Measurements from ENCODE around the gene CEP104.

The CEP104 gene

DNA sequence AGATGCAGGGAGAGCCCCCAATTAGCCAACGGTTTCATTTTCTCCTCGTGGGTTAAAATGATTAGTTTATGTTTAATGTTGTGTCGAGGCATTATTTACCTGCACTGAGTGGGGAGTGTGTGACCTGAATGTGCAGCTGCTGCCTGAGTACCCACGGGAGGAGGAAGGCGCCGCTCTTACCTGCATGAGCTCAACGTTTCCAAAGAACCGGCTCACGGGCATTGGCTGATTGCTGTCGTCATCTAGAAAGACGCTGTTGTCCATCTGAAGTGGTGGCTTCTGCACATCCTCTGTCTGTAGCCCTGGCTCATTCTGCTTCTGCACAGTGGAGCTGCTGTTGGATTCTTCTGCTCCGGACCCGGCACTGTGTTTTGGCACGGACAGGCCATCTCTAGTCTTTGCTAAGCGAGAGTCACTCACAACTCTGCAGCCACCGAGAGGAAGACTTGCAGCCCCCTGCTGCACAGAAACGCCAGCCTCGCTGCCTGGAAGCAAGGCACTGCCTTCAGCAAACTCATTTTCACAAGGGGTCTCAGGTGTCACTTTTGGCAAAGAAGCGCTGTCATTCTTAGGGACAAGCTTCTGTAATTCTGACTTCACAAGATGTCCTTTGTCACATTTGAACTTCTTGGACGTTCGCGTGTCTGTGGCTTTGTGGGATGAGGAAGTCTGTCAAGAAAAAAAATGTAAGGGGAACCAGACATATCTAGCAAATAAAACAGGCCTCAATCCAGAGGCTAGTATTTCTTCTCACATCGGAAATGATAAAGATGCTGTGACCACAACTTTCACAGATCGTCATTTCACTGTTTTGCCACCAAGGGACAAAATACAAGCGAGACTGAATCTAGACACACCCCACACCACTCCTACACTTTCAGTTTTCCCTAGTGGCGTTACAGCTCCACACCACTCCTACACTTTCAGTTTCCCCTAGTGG lies 33.6 kb upstream of the CEP104 start:
- TF ChIP-seq CTCF (IDR thresholded peaks at IDR 0.05; ENCODE audit: insufficient read depth, low read length): no peak
- peak; percentile 85 for TF ChIP-seq SPI1 (IDR thresholded peaks at IDR 0.05; ENCODE audit: borderline replicate concordance, low read depth)
- TF ChIP-seq GABPA (IDR thresholded peaks at IDR 0.05; ENCODE audit: low read depth): no peak
- TF ChIP-seq POLR2AphosphoS5 (IDR thresholded peaks at IDR 0.05; ENCODE audit: low read depth): no peak
- TF ChIP-seq, protein P1, sequence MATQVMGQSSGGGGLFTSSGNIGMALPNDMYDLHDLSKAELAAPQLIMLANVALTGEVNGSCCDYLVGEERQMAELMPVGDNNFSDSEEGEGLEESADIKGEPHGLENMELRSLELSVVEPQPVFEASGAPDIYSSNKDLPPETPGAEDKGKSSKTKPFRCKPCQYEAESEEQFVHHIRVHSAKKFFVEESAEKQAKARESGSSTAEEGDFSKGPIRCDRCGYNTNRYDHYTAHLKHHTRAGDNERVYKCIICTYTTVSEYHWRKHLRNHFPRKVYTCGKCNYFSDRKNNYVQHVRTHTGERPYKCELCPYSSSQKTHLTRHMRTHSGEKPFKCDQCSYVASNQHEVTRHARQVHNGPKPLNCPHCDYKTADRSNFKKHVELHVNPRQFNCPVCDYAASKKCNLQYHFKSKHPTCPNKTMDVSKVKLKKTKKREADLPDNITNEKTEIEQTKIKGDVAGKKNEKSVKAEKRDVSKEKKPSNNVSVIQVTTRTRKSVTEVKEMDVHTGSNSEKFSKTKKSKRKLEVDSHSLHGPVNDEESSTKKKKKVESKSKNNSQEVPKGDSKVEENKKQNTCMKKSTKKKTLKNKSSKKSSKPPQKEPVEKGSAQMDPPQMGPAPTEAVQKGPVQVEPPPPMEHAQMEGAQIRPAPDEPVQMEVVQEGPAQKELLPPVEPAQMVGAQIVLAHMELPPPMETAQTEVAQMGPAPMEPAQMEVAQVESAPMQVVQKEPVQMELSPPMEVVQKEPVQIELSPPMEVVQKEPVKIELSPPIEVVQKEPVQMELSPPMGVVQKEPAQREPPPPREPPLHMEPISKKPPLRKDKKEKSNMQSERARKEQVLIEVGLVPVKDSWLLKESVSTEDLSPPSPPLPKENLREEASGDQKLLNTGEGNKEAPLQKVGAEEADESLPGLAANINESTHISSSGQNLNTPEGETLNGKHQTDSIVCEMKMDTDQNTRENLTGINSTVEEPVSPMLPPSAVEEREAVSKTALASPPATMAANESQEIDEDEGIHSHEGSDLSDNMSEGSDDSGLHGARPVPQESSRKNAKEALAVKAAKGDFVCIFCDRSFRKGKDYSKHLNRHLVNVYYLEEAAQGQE (IDR thresholded peaks at IDR 0.05; ENCODE audit: insufficient replicate concordance, low read depth): no peak
- no peak overlapping the region for H3K4me3 ChIP-seq (replicated peaks; ENCODE audit: insufficient read depth, low read length)
- peak; percentile 63 to 70 for DNase-seq (ENCODE audit: low read depth in 1 of 2, low spot score in 1 of 2)
- peak overlapping the region; percentile 40 for H3K27ac ChIP-seq (replicated peaks)
- no peaks in the 10 kb centered on the region for H3K27me3 ChIP-seq (ENCODE audit: insufficient read depth, poor library complexity, severe bottlenecking)

- H3K27ac ChIP-seq (replicated peaks): peak overlapping the region; percentile 40; the same call in 1 of the 2 replicates
- peak in 1 of 2 experiments; percentile 55 for DNase-seq (ENCODE audit: low read depth in 1 of 2, low spot score in 1 of 2)
- no peaks in the 10 kb centered on the region for H3K27me3 ChIP-seq (ENCODE audit: insufficient read depth, poor library complexity, severe bottlenecking)
- no peak overlapping the region for H3K4me3 ChIP-seq (replicated peaks; ENCODE audit: insufficient read depth, low read length)
- no peak for TF ChIP-seq GABPA (IDR thresholded peaks at IDR 0.05; ENCODE audit: low read depth)
- peak; percentile 43; the same call in 1 of the 2 replicates for TF ChIP-seq SPI1 (IDR thresholded peaks at IDR 0.05; ENCODE audit: borderline replicate concordance, low read depth)
Observed at GRCh38 chr1:3889936-3890335, 32.9 kb upstream of the CEP104 start.

DNA sequence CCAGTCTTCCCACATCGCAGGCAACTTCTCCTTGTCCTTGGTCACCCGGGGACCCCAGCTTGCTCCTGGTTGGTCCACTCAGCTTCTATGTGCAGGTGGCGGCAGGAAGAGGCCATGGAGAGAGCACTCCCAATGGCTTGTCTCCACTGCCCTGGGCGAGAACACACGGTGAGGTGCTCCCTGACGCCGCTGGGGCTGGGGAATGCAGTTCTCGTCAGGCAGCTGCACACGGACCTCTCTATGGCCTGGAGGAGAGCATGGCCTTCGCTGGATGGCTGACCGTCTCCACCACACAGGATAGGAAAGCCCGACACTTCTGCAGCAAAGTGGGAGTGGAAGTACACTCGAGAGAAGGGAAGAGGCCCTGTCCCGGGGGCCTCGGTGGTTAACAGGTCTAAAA lies 31.3 kb upstream of the CEP104 start:
- Histone ChIP-seq H3K27me3 (ENCODE audit: insufficient read depth, poor library complexity, severe bottlenecking) (no peaks in the 10 kb centered on the region), H3K4me3 (replicated peaks; ENCODE audit: insufficient read depth, low read length) (no peak overlapping the region), H3K27ac (replicated peaks) (no peak overlapping the region)
- no peak for DNase-seq (ENCODE audit: low read depth in 1 of 2, low spot score in 1 of 2)
- TF ChIP-seq POLR2AphosphoS5 (IDR thresholded peaks at IDR 0.05; ENCODE audit: low read depth): no peak
- no peak for TF ChIP-seq CTCF (IDR thresholded peaks at IDR 0.05; ENCODE audit: insufficient read depth, low read length)
- no peak for TF ChIP-seq GABPA (IDR thresholded peaks at IDR 0.05; ENCODE audit: low read depth)

DNA sequence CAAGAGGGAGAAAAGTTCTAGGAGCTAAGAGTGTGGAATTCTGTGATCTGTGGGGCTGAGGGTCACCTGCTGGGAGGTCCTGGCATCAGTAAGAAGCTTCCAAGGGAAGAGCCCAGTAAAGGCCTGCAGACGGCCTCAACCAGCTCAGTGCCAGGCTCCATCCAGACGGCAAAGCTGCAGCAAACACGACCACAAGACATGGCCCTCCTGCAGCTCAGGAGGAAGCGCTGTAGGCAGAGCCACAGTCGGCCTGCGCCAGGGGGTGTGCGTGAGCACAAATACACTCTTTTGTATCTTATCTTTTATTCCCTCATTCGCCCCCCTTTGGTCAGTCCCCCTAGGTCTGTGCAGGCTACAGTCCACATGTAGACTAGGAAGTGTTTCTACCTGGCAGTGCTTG lies 29.7 kb upstream of the CEP104 start:
- Histone ChIP-seq H3K27me3 (ENCODE audit: insufficient read depth, poor library complexity, severe bottlenecking) (no peaks in the 10 kb centered on the region), H3K27ac (replicated peaks) (peak overlapping the region; percentile 79), H3K4me3 (replicated peaks; ENCODE audit: insufficient read depth, low read length) (no peak overlapping the region)
- TF ChIP-seq SPI1 (IDR thresholded peaks at IDR 0.05; ENCODE audit: borderline replicate concordance, low read depth) (peak; percentile 11; the same call in 1 of the 2 replicates), CTCF (IDR thresholded peaks at IDR 0.05; ENCODE audit: insufficient read depth, low read length) (no peak), POLR2AphosphoS5 (IDR thresholded peaks at IDR 0.05; ENCODE audit: low read depth) (0 out of 2 replicates have a peak, but pooled peaks have one; percentile 31)
- peak in 1 of 2 experiments; percentile 59 for DNase-seq (ENCODE audit: low read depth in 1 of 2, low spot score in 1 of 2)

All from HL-60 (cell line).